ENCODE data around the gene CNTN4. TPM values are rescaled to one million over a fixed set of nuclear protein-coding genes. Genes with fewer than 3 reads are reported as not detected.

CNTN4 gene
- polyA plus RNA-seq, 1 donor (not counting 4 experiments of a cell fraction or from before 2014, with no cell fraction given) = not detected

DNA sequence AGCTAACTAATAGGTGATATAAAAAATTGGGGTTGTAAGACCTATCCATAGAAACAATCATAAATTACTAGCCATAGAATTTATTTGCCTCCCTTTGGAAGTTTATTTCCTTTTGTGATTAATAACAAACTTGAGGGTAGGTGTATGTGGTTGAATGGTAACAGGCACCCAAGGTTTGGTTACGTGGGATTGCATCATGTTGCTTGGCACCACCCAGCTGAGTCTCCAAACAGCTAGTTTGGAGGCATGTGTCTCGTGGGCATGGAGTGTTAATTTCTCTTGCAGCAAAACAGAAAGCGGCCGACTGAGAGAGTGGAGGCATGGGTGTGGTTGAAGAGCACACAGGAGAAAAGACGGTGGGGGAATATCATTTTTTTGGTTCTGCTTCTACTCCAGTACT, 441.4 kb downstream of the CNTN4 start:
- H2AFZ ChIP-seq (ENCODE audit: control insufficient read depth, low read length) = no peak overlapping the region
- H3K79me2 ChIP-seq (ENCODE audit: control insufficient read depth, insufficient read depth, low read length) = no peaks in the 10 kb centered on the region
- H3K27me3 ChIP-seq (ENCODE audit: control insufficient read depth, extremely low read depth, insufficient read depth, low read length) = no peaks in the 10 kb centered on the region
- H3K9me3 ChIP-seq (ENCODE audit: control insufficient read depth, low read depth, low read length) = no peaks in the 10 kb centered on the region
- no peak for TF ChIP-seq EZH2 (IDR thresholded peaks at IDR 0.05; ENCODE audit: low read length)
- TF ChIP-seq, protein P1, sequence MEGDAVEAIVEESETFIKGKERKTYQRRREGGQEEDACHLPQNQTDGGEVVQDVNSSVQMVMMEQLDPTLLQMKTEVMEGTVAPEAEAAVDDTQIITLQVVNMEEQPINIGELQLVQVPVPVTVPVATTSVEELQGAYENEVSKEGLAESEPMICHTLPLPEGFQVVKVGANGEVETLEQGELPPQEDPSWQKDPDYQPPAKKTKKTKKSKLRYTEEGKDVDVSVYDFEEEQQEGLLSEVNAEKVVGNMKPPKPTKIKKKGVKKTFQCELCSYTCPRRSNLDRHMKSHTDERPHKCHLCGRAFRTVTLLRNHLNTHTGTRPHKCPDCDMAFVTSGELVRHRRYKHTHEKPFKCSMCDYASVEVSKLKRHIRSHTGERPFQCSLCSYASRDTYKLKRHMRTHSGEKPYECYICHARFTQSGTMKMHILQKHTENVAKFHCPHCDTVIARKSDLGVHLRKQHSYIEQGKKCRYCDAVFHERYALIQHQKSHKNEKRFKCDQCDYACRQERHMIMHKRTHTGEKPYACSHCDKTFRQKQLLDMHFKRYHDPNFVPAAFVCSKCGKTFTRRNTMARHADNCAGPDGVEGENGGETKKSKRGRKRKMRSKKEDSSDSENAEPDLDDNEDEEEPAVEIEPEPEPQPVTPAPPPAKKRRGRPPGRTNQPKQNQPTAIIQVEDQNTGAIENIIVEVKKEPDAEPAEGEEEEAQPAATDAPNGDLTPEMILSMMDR (optimal IDR thresholded peaks at IDR 0.05 in 1 of 3, IDR thresholded peaks at IDR 0.05 in 1 of 3, conservative IDR thresholded peaks at IDR 0.05 in 1 of 3; ENCODE audit: extremely low read depth in 1 of 3, insufficient read depth in 2 of 3, low read length in 3 of 3) = no peak
- H3K36me3 ChIP-seq (ENCODE audit: control insufficient read depth in 2 of 2, extremely low read depth in 1 of 2, insufficient read depth in 2 of 2, low read length in 2 of 2) = no peaks in the 10 kb centered on the region
- FAIRE-seq (no peak), DNase-seq (ENCODE audit: low read depth, low spot score) (no peak)
- no peaks in the 10 kb centered on the region for H4K20me1 ChIP-seq (ENCODE audit: control insufficient read depth, extremely low read depth, insufficient read depth, low read length)
- no peak overlapping the region for H3K4me2 ChIP-seq (ENCODE audit: control insufficient read depth, extremely low read depth, insufficient read depth, low read depth, low read length)
- no peaks in the 10 kb centered on the region for H3K4me1 ChIP-seq (ENCODE audit: control insufficient read depth, extremely low read depth, insufficient read depth, low read length)
- dilution Hi-C loops (cut with MboI; ENCODE audit: extremely low pct_ligation_motif_present, low sequenced_read_pairs) = no loop called here
- H3K27ac ChIP-seq (ENCODE audit: control insufficient read depth, insufficient read depth, low read length) = no peak overlapping the region
- no peak overlapping the region for H3K9ac ChIP-seq (ENCODE audit: control insufficient read depth, extremely low read depth, insufficient read depth, low read length)
- H3K9me1 ChIP-seq (ENCODE audit: control insufficient read depth, extremely low read depth, insufficient read depth, low read length) = no peaks in the 10 kb centered on the region
- H3K4me3 ChIP-seq (ENCODE audit: control insufficient read depth in 2 of 3, extremely low read depth in 1 of 3, insufficient read depth in 2 of 3, low read depth in 1 of 3, low read length in 3 of 3) = no peak overlapping the region

DNA sequence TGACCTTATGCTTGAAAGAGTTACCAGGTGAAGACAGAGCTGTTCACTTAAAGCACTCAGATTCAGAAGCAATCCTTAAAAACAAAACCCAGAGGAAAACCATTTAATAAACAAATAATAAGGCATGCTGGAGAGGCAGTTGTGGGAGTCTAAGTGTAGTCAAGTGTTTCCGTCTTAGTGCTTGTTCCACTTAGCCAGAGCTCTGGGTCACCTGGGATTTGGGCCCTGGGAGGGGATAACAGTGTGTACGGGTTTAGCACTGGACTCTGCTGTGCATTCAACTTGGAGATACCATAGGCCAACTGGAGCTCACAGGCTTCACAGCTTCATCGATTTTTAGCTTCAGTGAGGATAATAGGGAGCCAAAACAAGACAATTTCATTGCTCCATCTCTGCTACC, 444.6 kb downstream of the CNTN4 start:
- no peaks in the 10 kb centered on the region for H3K9me3 ChIP-seq (ENCODE audit: control insufficient read depth, low read depth, low read length)
- dilution Hi-C loops (cut with MboI; ENCODE audit: extremely low pct_ligation_motif_present, low sequenced_read_pairs) = no loop called here
- no peaks in the 10 kb centered on the region for H3K27me3 ChIP-seq (ENCODE audit: control insufficient read depth, extremely low read depth, insufficient read depth, low read length)
- no peaks in the 10 kb centered on the region for H3K4me1 ChIP-seq (ENCODE audit: control insufficient read depth, extremely low read depth, insufficient read depth, low read length)
- H3K4me3 ChIP-seq (ENCODE audit: control insufficient read depth in 2 of 3, extremely low read depth in 1 of 3, insufficient read depth in 2 of 3, low read depth in 1 of 3, low read length in 3 of 3) = no peak overlapping the region
- H2AFZ ChIP-seq (ENCODE audit: control insufficient read depth, low read length) = no peak overlapping the region
- H3K79me2 ChIP-seq (ENCODE audit: control insufficient read depth, insufficient read depth, low read length) = no peaks in the 10 kb centered on the region
- FAIRE-seq (no peak), DNase-seq (ENCODE audit: low read depth, low spot score) (no peak)
- TF ChIP-seq, protein P1 (optimal IDR thresholded peaks at IDR 0.05 in 1 of 3, IDR thresholded peaks at IDR 0.05 in 1 of 3, conservative IDR thresholded peaks at IDR 0.05 in 1 of 3; ENCODE audit: extremely low read depth in 1 of 3, insufficient read depth in 2 of 3, low read length in 3 of 3) = no peak
- no peak for TF ChIP-seq EZH2 (IDR thresholded peaks at IDR 0.05; ENCODE audit: low read length)
- H3K9me1 ChIP-seq (ENCODE audit: control insufficient read depth, extremely low read depth, insufficient read depth, low read length) = no peaks in the 10 kb centered on the region
- H3K36me3 ChIP-seq (ENCODE audit: control insufficient read depth in 2 of 2, extremely low read depth in 1 of 2, insufficient read depth in 2 of 2, low read length in 2 of 2) = no peaks in the 10 kb centered on the region
- H3K4me2 ChIP-seq (ENCODE audit: control insufficient read depth, extremely low read depth, insufficient read depth, low read depth, low read length) = no peak overlapping the region
- H4K20me1 ChIP-seq (ENCODE audit: control insufficient read depth, extremely low read depth, insufficient read depth, low read length) = no peaks in the 10 kb centered on the region
- H3K9ac ChIP-seq (ENCODE audit: control insufficient read depth, extremely low read depth, insufficient read depth, low read length) = no peak overlapping the region
- H3K27ac ChIP-seq (ENCODE audit: control insufficient read depth, insufficient read depth, low read length) = no peak overlapping the region

Data from keratinocyte (primary cell).